Measurements from ENCODE around the gene PLXDC1.

The PLXDC1 gene

DNA sequence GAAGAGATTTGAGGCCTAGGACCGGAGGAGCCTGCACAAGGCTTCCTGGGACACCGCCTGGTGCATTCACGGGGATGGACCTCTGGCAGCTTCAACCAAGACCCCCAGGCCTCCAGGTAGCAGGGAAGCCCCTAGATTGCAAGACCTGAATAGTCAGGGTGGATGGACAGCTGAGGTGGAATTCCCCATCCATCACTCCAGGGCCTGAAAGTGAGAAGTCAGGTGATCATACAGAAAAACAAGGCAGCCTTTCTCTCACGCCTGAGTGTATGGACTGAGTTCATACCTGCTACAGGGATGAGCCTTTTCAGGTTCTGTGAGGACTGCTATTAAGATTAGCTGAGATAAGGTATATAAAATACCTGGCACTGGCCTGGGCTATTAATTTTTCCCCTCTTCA lies 74.2 kb downstream of the PLXDC1 start:
- TF ChIP-seq, protein P1, sequence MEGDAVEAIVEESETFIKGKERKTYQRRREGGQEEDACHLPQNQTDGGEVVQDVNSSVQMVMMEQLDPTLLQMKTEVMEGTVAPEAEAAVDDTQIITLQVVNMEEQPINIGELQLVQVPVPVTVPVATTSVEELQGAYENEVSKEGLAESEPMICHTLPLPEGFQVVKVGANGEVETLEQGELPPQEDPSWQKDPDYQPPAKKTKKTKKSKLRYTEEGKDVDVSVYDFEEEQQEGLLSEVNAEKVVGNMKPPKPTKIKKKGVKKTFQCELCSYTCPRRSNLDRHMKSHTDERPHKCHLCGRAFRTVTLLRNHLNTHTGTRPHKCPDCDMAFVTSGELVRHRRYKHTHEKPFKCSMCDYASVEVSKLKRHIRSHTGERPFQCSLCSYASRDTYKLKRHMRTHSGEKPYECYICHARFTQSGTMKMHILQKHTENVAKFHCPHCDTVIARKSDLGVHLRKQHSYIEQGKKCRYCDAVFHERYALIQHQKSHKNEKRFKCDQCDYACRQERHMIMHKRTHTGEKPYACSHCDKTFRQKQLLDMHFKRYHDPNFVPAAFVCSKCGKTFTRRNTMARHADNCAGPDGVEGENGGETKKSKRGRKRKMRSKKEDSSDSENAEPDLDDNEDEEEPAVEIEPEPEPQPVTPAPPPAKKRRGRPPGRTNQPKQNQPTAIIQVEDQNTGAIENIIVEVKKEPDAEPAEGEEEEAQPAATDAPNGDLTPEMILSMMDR (IDR thresholded peaks at IDR 0.05; ENCODE audit: low read depth, low read length): no peak
- no peak for DNase-seq (ENCODE audit: extremely low read depth, low read depth)

GRCh38 chr17:39074676-39075075 lies 76.8 kb downstream of the PLXDC1 start:
- TF ChIP-seq, protein P1 (IDR thresholded peaks at IDR 0.05; ENCODE audit: low read depth, low read length): no peak
- DNase-seq (ENCODE audit: extremely low read depth, low read depth): no peak

DNA sequence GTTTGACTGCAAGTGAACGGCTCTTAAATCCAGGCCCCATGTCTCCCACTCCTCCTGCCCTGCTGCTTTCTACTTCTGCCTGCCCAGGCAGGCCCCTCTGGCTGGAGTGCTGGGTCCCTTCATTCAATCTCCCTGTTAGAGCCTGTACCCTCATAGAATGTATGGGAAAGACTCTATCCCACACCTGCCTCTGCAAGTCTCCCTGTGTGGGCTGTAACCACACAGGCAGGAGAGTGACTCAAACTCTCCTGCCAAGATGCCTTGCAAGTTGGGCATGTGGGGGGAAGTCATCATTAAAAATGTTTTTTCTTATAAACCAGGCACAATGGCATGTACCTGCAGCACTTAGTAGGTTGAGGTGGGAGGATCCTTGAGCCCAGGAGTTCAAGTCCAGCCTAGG lies 77.5 kb downstream of the PLXDC1 start:
- TF ChIP-seq, protein P1 (IDR thresholded peaks at IDR 0.05; ENCODE audit: low read depth, low read length): no peak
- DNase-seq (ENCODE audit: extremely low read depth, low read depth): no peak

GRCh38 chr17:39073353-39073752 lies 78.1 kb downstream of the PLXDC1 start:
- DNase-seq (ENCODE audit: extremely low read depth, low read depth): no peak
- TF ChIP-seq, protein P1 (IDR thresholded peaks at IDR 0.05; ENCODE audit: low read depth, low read length): no peak

DNA sequence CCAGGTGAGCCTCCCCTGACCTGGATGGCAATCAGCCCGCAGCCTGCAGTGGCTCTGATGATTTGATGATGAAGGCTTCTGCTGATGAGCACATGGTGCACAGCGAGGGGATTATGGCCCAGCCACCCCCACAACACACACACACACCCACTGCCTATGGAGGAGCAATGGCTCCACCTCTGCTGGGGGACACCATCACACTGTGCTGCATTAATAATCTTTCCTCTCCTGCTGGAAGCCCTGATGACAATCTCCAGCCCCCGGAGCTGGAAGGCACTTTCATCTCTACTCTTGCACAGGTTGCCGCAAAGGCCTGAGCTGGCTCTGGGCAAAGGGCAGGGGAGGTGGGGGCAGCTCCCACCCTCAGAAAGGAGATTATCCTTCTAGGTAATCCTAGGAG lies 79.9 kb downstream of the PLXDC1 start:
- DNase-seq (ENCODE audit: extremely low read depth, low read depth): no peak
- TF ChIP-seq, protein P1 (IDR thresholded peaks at IDR 0.05; ENCODE audit: low read depth, low read length): no peak

DNA sequence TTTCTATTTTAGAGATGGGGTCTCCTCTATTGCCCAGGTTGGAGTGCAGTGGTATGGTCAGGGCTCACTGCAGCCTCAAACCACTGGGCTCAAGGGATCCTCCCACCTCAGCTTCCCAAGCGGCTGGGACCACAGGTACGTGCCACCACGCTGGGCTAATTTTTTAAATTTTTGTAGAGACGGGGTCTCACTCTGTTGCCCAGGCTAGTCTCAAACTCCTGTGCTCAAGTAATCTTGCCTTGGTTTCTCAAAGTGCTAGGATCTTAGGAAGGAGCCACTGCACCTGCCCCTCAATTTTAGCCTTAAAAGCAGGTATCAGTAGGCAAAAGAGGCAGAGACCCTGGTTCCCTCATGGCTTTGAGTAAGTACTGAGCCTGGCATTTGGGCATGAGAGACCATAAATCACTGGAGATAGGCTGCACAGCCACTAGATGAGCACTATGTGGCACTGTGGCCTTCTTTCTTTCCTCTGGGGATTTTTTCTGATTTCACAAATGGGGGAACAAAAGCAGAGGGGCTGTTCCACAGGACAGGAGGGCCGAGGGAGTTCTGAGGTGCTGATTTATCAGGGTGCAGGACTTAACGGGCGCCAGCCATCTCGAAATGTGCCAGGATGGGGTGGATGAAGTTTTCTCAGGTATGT lies 82.2 kb downstream of the PLXDC1 start:
- TF ChIP-seq, protein P1 (IDR thresholded peaks at IDR 0.05; ENCODE audit: low read depth, low read length): peak; percentile 83
- no peak for DNase-seq (ENCODE audit: extremely low read depth, low read depth)

DNA sequence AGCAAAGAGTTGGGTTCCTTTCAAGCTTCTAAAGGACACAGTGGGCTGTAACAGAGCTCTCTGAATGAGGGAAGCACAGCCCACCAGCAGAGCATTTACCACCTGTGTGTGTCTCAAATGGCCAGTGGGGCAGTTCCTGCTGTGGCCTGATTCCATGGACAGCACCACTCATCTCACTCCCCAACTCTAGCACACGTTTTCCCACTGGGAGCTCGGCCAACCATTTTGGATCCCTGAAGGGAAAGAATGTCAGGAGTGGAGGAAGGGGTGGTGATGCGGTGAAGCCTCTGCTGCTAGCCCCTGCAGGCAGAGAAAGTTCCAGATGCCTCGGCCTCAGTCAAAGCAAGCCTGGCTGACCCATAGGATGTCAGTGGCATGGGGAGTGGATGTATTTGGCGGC lies 86.6 kb downstream of the PLXDC1 start:
- TF ChIP-seq, protein P1 (IDR thresholded peaks at IDR 0.05; ENCODE audit: low read depth, low read length): no peak
- no peak for DNase-seq (ENCODE audit: extremely low read depth, low read depth)
